T-helper 2 cell treated with Interferon-gamma antibody and Interleukin-4, amounts not matched to agents 5 μg/mL and 100 μg/mL, for 36 hours (primary cell): ENCODE data around the gene H2AZ2.
"Not testable (repeated sequence)": the region's sequence is repeated elsewhere in the genome, so short reads cannot be mapped to it uniquely, and the experiment has no call there.

Experiments used
- DNase-seq: peaks from one replicate; pipeline ENCODE4 v3.0.0; 2021; ENCODE audit warnings: low spot score
- H3K27ac Mint-ChIP-seq: one replicate; pipeline ENCODE4 v1.8.0; 2021; ENCODE audit warnings: mild to moderate bottlenecking, mixed read lengths
- H3K27me3 Mint-ChIP-seq: one replicate; pipeline ENCODE4 v1.8.0; 2021; ENCODE audit warnings: low read depth, mixed read lengths
- H3K36me3 Mint-ChIP-seq: one replicate; pipeline ENCODE4 v1.8.0; 2021; ENCODE audit warnings: low read depth, mixed read lengths
- H3K4me1 Mint-ChIP-seq: one replicate; pipeline ENCODE4 v1.8.0; 2021; ENCODE audit warnings: low read depth, mixed read lengths
- H3K4me3 Mint-ChIP-seq: one replicate; pipeline ENCODE4 v1.8.0; 2022; ENCODE audit warnings: mild to moderate bottlenecking, moderate library complexity, mixed read lengths
- H3K9me3 Mint-ChIP-seq: one replicate; pipeline ENCODE4 v1.8.0; 2021; ENCODE audit warnings: mixed read lengths

Gene H2AZ2

DNA sequence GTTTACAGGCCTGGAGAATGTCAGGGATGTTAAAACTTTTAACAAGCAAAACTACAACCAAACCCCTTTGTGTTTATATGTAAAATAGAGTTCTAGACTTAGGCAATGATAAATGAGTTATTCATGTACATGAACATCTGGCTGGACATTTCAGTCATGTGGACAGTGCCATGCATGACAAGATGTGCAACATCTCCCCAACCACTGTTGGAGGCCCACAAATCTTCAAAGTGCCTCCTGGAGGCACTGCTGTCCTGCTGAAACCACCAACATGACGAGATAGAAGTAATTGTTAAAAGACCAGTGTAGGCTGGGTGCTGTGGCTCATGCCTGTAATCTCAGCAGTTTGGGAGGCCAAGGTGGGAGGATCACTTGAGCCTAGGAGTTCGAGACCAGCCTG is 33.0 kb downstream of the H2AZ2 start:
- Mint-ChIP-seq H3K9me3 (no peaks in the 10 kb centered on the region), H3K36me3 (no peaks in the 10 kb centered on the region), H3K4me3 (no peak overlapping the region), H3K27me3 (no peaks in the 10 kb centered on the region), H3K4me1 (peaks cover 4% of the 10 kb centered on the region), H3K27ac (no peak overlapping the region)
- no peak for DNase-seq

GRCh38 chr7:44811571-44811970 is 36.3 kb downstream of the H2AZ2 start:
- H3K9me3 Mint-ChIP-seq, result no peaks in the 10 kb centered on the region
- H3K36me3 Mint-ChIP-seq, result no peaks in the 10 kb centered on the region
- DNase-seq, result no peak
- no peak overlapping the region for H3K4me3 Mint-ChIP-seq
- H3K27ac Mint-ChIP-seq, result no peak overlapping the region
- peaks cover 4% of the 10 kb centered on the region for H3K4me1 Mint-ChIP-seq
- no peaks in the 10 kb centered on the region for H3K27me3 Mint-ChIP-seq

GRCh38 chr7:44811093-44811492 is 36.8 kb downstream of the H2AZ2 start:
- H3K9me3 Mint-ChIP-seq, result no peaks in the 10 kb centered on the region
- H3K4me1 Mint-ChIP-seq, result peaks cover 4% of the 10 kb centered on the region
- H3K27me3 Mint-ChIP-seq, result no peaks in the 10 kb centered on the region
- no peaks in the 10 kb centered on the region for H3K36me3 Mint-ChIP-seq
- DNase-seq, result no peak
- H3K4me3 Mint-ChIP-seq, result no peak overlapping the region
- H3K27ac Mint-ChIP-seq, result no peak overlapping the region

GRCh38 chr7:44808914-44809393 is 38.9 kb downstream of the H2AZ2 start:
- H3K27me3 Mint-ChIP-seq, result no peaks in the 10 kb centered on the region
- H3K27ac Mint-ChIP-seq, result no peak overlapping the region
- no peaks in the 10 kb centered on the region for H3K9me3 Mint-ChIP-seq
- peaks cover 4% of the 10 kb centered on the region for H3K4me1 Mint-ChIP-seq
- peaks cover 2% of the 10 kb centered on the region for H3K36me3 Mint-ChIP-seq
- DNase-seq, result no peak
- H3K4me3 Mint-ChIP-seq, result no peak overlapping the region

DNA sequence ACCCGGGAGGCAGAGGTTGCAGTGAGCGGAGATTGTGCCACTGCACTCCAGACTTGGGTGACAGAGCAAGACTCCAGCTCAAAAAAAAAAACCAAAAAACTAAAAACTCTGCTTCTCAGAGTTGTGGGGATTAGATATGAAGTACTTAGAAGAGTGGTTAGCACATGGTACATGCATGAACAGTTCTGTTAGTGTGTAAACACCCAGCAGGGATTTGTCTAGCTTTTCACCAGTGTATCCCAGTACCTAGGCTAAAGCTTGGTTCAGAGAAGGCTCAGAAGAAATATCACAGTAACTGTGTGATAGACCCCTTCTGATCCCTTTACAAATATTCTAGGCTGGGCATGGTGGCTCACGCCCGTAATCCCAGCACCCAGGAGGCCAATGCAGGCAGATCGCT is 41.9 kb downstream of the H2AZ2 start:
- no peak overlapping the region for H3K4me3 Mint-ChIP-seq
- peaks cover 4% of the 10 kb centered on the region for H3K4me1 Mint-ChIP-seq
- H3K9me3 Mint-ChIP-seq, result no peaks in the 10 kb centered on the region
- no peaks in the 10 kb centered on the region for H3K27me3 Mint-ChIP-seq
- H3K36me3 Mint-ChIP-seq, result peaks cover 23% of the 10 kb centered on the region
- H3K27ac Mint-ChIP-seq, result no peak overlapping the region
- no peak for DNase-seq

DNA sequence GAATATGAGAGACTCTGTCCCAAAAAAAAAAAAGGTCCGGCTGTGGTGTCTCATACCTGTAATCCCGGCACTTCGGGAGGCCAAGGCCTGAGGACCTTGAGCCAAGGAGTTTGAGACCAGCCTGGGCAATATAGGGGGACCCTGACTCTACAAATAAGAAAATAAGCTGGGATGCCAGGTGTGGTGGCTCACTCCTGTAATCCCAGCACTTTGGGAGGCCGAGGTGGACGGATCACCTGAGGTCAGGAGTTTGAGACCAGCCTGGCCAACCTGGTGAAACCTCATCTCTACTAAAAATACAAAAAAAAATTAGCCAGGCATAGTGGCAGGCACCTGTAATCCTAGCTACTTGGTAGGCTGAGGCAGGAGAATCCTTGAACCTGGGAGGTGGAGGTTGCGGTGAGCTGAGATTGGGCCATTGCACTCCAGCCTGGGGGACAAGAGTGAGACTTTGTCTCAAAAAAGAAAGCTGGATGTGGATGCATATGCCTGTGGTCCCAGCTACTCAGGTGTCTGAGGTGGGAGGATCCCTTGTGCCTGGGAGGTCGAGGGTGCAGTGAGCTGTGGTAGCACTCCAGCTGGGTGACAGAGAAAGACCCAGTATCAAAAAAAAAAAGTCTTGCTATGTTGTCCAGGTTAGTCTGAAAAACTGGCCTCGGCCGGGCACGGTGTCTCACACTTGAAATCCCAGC is 43.9 kb downstream of the H2AZ2 start:
- Mint-ChIP-seq H3K36me3 (peaks cover 40% of the 10 kb centered on the region), H3K4me1 (peaks cover 14% of the 10 kb centered on the region)
- H3K27ac Mint-ChIP-seq, DNase-seq, H3K9me3 Mint-ChIP-seq, H3K4me3 Mint-ChIP-seq, H3K27me3 Mint-ChIP-seq: not testable (repeated sequence)

DNA sequence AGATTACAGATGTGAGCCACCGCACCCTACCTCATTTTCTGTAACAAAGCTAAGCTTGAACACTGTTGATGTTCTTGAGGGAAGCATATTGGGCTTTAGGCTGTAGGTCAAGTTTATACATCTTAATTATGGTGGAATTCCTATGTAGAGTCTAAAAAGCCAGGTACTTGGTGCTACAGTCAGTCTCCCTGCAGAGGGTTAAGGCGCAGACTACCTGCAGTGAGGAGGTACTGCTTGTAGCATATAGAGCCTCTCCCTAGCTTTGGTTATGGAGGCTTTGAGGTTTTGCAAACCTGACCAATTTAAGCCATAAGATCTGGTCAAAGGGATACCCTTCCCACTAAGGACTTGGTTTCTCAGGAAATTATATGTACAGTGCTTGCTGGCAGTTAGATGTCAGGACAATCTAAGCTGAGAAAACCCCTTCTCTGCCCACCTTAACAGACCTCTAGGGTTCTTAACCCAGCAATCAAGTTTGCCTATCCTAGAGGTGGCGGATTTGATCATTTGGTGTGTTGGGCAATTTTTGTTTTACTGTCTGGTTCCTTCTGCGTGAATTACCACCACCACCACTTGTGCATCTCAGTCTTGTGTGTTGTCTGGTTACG is 45.4 kb downstream of the H2AZ2 start:
- Mint-ChIP-seq H3K27me3 (no peaks in the 10 kb centered on the region), H3K36me3 (peaks cover 55% of the 10 kb centered on the region), H3K4me1 (peaks cover 24% of the 10 kb centered on the region), H3K9me3 (no peaks in the 10 kb centered on the region), H3K4me3 (no peak overlapping the region), H3K27ac (no peak overlapping the region)
- DNase-seq, result no peak

DNA sequence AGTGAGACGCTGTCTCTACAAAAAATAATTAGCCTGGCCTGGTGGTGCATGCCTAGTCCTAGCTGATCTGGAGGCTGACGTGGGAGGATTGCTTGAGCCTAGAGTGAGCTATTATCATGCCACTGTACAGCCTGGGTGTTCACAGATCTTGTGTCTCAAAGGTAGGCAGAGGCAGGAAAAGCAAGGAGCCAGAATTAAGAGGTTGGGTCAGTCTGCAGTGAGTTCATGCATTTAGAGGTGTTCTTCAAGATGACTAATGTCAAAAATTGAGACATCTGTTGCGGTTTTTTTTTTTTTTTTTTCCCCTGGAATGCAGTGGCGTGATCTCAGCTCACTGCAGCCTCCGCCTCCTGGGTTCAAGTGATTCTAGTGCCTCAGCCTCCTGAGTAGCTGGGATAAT is 46.0 kb downstream of the H2AZ2 start:
- DNase-seq, result no peak
- Mint-ChIP-seq H3K9me3 (no peaks in the 10 kb centered on the region), H3K4me1 (peaks cover 25% of the 10 kb centered on the region), H3K27ac (no peak overlapping the region), H3K4me3 (no peak overlapping the region), H3K27me3 (no peaks in the 10 kb centered on the region), H3K36me3 (peaks cover 60% of the 10 kb centered on the region)

DNA sequence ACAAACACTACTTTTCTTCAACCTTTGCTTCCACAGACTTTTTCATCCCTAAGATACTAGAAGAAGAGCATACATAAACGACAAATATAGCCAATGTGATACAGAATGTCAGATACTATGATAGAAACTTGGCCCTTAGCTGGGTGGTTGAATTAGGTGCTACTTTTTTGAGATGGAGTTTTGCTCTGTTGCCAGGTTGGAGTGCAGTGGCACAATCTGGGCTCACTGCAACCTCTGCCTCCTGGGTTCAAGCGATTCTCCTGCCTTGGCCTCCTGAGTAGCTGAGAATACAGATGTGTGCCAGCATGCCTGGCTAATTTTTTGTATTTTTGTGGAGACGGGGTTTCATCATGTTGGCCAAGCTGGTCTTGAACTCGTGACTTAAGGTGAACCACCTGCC is 47.9 kb downstream of the H2AZ2 start:
- Mint-ChIP-seq H3K27ac (peak overlapping the region; percentile 8), H3K4me3 (peak overlapping the region; percentile 39), H3K9me3 (no peaks in the 10 kb centered on the region), H3K27me3 (no peaks in the 10 kb centered on the region), H3K36me3 (peaks cover 60% of the 10 kb centered on the region), H3K4me1 (peaks cover 25% of the 10 kb centered on the region)
- no peak for DNase-seq

DNA sequence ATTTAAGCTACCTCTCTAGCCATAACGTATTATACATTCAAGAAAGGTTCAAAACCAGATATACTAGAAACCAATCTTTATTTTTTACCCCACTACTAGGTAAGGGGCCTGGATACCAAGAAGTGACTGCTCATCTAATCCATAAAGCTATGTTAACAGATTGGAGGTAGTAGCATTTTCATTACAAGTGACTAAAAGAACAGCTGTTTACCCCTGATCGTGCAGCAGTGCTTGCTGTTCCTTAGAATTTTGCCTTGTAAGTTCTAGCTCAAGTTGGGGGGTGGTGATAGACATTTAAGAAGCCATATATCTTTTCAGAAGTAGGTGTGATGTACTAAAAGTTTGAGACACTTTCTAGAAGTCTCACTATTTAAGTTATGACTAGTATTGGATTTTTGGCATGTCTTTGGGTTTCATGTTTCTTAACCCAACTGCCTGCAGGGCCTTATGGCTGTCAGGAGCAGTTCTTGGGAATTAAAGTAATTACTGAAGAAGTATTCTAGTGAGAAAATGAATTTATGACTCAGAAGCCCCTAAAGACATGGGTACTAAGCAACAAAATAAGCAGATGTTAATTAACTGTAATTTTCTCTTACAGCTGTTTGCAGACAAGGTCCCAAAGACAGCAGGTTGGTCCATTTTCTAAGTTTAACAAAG is 49.1 kb downstream of the H2AZ2 start:
- Mint-ChIP-seq H3K9me3 (no peaks in the 10 kb centered on the region), H3K4me1 (peaks cover 27% of the 10 kb centered on the region), H3K4me3 (peak overlapping the region; percentile 97), H3K36me3 (peaks cover 59% of the 10 kb centered on the region), H3K27ac (no peak overlapping the region), H3K27me3 (no peaks in the 10 kb centered on the region)
- no peak for DNase-seq

GRCh38 chr7:44797329-44798258 is 50.3 kb downstream of the H2AZ2 start:
- peak overlapping the region; percentile 97 for H3K4me3 Mint-ChIP-seq
- H3K36me3 Mint-ChIP-seq, result peaks cover 54% of the 10 kb centered on the region
- peaks cover 27% of the 10 kb centered on the region for H3K4me1 Mint-ChIP-seq
- DNase-seq, result peak; percentile 82
- H3K9me3 Mint-ChIP-seq, result no peaks in the 10 kb centered on the region
- H3K27ac Mint-ChIP-seq, result peak overlapping the region; percentile 97
- H3K27me3 Mint-ChIP-seq, result no peaks in the 10 kb centered on the region

- Mint-ChIP-seq H3K27me3 (no peaks in the 10 kb centered on the region), H3K4me3 (peak within 1 kb of the TSS; percentile 97), H3K27ac (peak within 1 kb of the TSS; percentile 97), H3K9me3 (no peaks in the 10 kb centered on the region), H3K4me1 (peaks cover 27% of the 10 kb centered on the region), H3K36me3 (peaks cover 45% of the 10 kb centered on the region)
- peak; percentile 99 for DNase-seq
These were observed 51.2 kb downstream of the H2AZ2 start, which contains the start of gene PPIA for GRCh38 chr7:44796504-44797328. TSS of gene PPIA (plus strand) at chr7:44796681. CDS start at chr7:44796725, 44 bp downstream.

GRCh38 chr7:44796034-44796503 is 51.8 kb downstream of the H2AZ2 start:
- no peak for DNase-seq
- peaks cover 39% of the 10 kb centered on the region for H3K36me3 Mint-ChIP-seq
- H3K4me3 Mint-ChIP-seq, result peak overlapping the region; percentile 97
- H3K27me3 Mint-ChIP-seq, result no peaks in the 10 kb centered on the region
- H3K27ac Mint-ChIP-seq, result peak overlapping the region; percentile 97
- H3K9me3 Mint-ChIP-seq, result no peaks in the 10 kb centered on the region
- peaks cover 26% of the 10 kb centered on the region for H3K4me1 Mint-ChIP-seq
